Measurements from ENCODE around the gene ASXL2.

Gene ASXL2

GRCh38 chr2:25738383-25739343, 139.6 kb downstream of the ASXL2 start:
- DNase-seq (ENCODE audit: low spot score) = no peak

GRCh38 chr2:25736899-25737515, 141.3 kb downstream of the ASXL2 start:
- DNase-seq (ENCODE audit: low spot score) = no peak
- no peak for TF ChIP-seq CTCF (IDR thresholded peaks at IDR 0.05; ENCODE audit: extremely low read depth, missing control alignments)

More at GRCh38 chr2:25738383-25739343, 139.6 kb downstream of the ASXL2 start:
- TF ChIP-seq CTCF (IDR thresholded peaks at IDR 0.05; ENCODE audit: extremely low read depth, missing control alignments) = no peak

- DNase-seq (ENCODE audit: low spot score) = no peak
- TF ChIP-seq CTCF (IDR thresholded peaks at IDR 0.05; ENCODE audit: extremely low read depth, missing control alignments) = no peak
These were observed 142.5 kb downstream of the ASXL2 start for GRCh38 chr2:25735835-25736234.

- no peak for TF ChIP-seq CTCF (IDR thresholded peaks at IDR 0.05; ENCODE audit: extremely low read depth, missing control alignments)
- DNase-seq (ENCODE audit: low spot score) = no peak
These were observed 149.7 kb downstream of the ASXL2 start for GRCh38 chr2:25728559-25728958.

GRCh38 chr2:25726522-25726921, 151.8 kb downstream of the ASXL2 start:
- no peak for TF ChIP-seq CTCF (IDR thresholded peaks at IDR 0.05; ENCODE audit: extremely low read depth, missing control alignments)
- peak; percentile 49 for DNase-seq (ENCODE audit: low spot score)

- no peak for TF ChIP-seq CTCF (IDR thresholded peaks at IDR 0.05; ENCODE audit: extremely low read depth, missing control alignments)
- no peak for DNase-seq (ENCODE audit: low spot score)
These were observed 152.4 kb downstream of the ASXL2 start for GRCh38 chr2:25725877-25726276.

GRCh38 chr2:25724756-25725155, 153.5 kb downstream of the ASXL2 start:
- DNase-seq (ENCODE audit: low spot score) = no peak
- no peak for TF ChIP-seq CTCF (IDR thresholded peaks at IDR 0.05; ENCODE audit: extremely low read depth, missing control alignments)
